Right atrium auricular region (tissue), 2 donors: ENCODE results near the gene ZNF3. TPM values are rescaled to one million over a fixed set of nuclear protein-coding genes. Genes with fewer than 3 reads are reported as not detected.

Experiments used
- DNase-seq: peaks from one replicate; pipeline ENCODE4 v3.0.0-alpha.2; 2019; ENCODE audit warnings: low spot score
- H3K27ac ChIP-seq, 2 donors: fragments of 200-600 bp; sonication (generic); 1 replicate in 1 of 2; 2 replicates in 1 of 2; pipeline ENCODE4 v1.5.1; 2016 to 2019
- H3K27me3 ChIP-seq, 2 donors: fragments of 200-600 bp; sonication (generic); one replicate each; pipeline versions ENCODE4 v1.5.1 to v1.6.0; 2017 to 2019
- H3K36me3 ChIP-seq: fragments of 200-600 bp; sonication (generic); one replicate; pipeline ENCODE4 v1.5.1; 2016
- H3K4me1 ChIP-seq, 2 donors: fragments of 200-600 bp; sonication (generic); one replicate each; pipeline versions ENCODE4 v1.5.1 to v1.6.0; 2017 to 2019
- H3K4me3 ChIP-seq, 2 donors: fragments of 200-600 bp; sonication (generic); 1 replicate in 1 of 2; 2 replicates in 1 of 2; pipeline ENCODE4 v1.5.1; 2017 to 2019; ENCODE audit warnings: mild to moderate bottlenecking in 1 of 2, moderate library complexity in 1 of 2
- H3K9me3 ChIP-seq, 2 donors: fragments of 200-600 bp; sonication (generic); one replicate each; pipeline ENCODE4 v1.5.1; 2019
- CTCF ChIP-seq, 2 donors: fragments of 200-600 bp; sonication (generic); IDR thresholded peaks; one replicate each; pipeline ENCODE4 v1.5.1; 2019; ENCODE audit warnings: antibody characterized with exemption in 2 of 2
- total RNA-seq, 2 donors: library from RNA; depleted of rRNA; stranded (reverse); fragments of >200 nt; gene quantifications; one replicate each; pipeline ENCODE4 v1.1.0, GENCODE V29; 2016

The ZNF3 gene
- total RNA-seq, 2 donors from 2014 or later, result 11.8 to 16.1 TPM

GRCh38 chr7:100111914-100112313 lies 30.4 kb upstream of the ZNF3 start:
- Histone ChIP-seq H3K27me3 (no peaks in the 10 kb centered on the region), H3K4me1 (no peaks in the 10 kb centered on the region), H3K36me3 (peaks cover 45% of the 10 kb centered on the region), H3K4me3 (no peak overlapping the region), H3K9me3 (no peaks in the 10 kb centered on the region), H3K27ac (no peak overlapping the region)
- DNase-seq, result no peak
- TF ChIP-seq CTCF (IDR thresholded peaks at IDR 0.05), result no peak

GRCh38 chr7:100111156-100111555 lies 29.6 kb upstream of the ZNF3 start:
- no peak for DNase-seq
- no peak for TF ChIP-seq CTCF (IDR thresholded peaks at IDR 0.05)

GRCh38 chr7:100109521-100110163 lies 28.1 kb upstream of the ZNF3 start:
- H3K27ac ChIP-seq, result no peak overlapping the region
- no peaks in the 10 kb centered on the region for H3K9me3 ChIP-seq
- TF ChIP-seq CTCF (IDR thresholded peaks at IDR 0.05), result no peak
- no peak for DNase-seq
- H3K27me3 ChIP-seq, result no peaks in the 10 kb centered on the region
- peaks cover 65% of the 10 kb centered on the region for H3K36me3 ChIP-seq
- H3K4me1 ChIP-seq, result no peaks in the 10 kb centered on the region
- no peak overlapping the region for H3K4me3 ChIP-seq

More at GRCh38 chr7:100111156-100111555, 29.6 kb upstream of the ZNF3 start:
- no peak overlapping the region for H3K27ac ChIP-seq
- H3K4me3 ChIP-seq, result no peak overlapping the region
- H3K9me3 ChIP-seq, result no peaks in the 10 kb centered on the region
- H3K27me3 ChIP-seq, result no peaks in the 10 kb centered on the region
- no peaks in the 10 kb centered on the region for H3K4me1 ChIP-seq
- peaks cover 51% of the 10 kb centered on the region for H3K36me3 ChIP-seq

GRCh38 chr7:100107890-100108289 lies 26.4 kb upstream of the ZNF3 start:
- H3K27me3 ChIP-seq, result no peaks in the 10 kb centered on the region
- DNase-seq, result no peak
- H3K4me3 ChIP-seq, result no peak overlapping the region
- H3K27ac ChIP-seq, result no peak overlapping the region
- TF ChIP-seq CTCF (IDR thresholded peaks at IDR 0.05), result no peak
- H3K4me1 ChIP-seq, result no peaks in the 10 kb centered on the region
- peaks cover 65% of the 10 kb centered on the region for H3K36me3 ChIP-seq
- no peaks in the 10 kb centered on the region for H3K9me3 ChIP-seq

GRCh38 chr7:100107125-100107737 lies 25.7 kb upstream of the ZNF3 start:
- no peak overlapping the region for H3K4me3 ChIP-seq
- peaks cover 0 to 5% of the 10 kb centered on the region in 2 donors for H3K4me1 ChIP-seq
- no peaks in the 10 kb centered on the region for H3K9me3 ChIP-seq
- peaks cover 58% of the 10 kb centered on the region for H3K36me3 ChIP-seq
- no peak for TF ChIP-seq CTCF (IDR thresholded peaks at IDR 0.05)
- H3K27me3 ChIP-seq, result no peaks in the 10 kb centered on the region
- DNase-seq, result no peak
- no peak overlapping the region for H3K27ac ChIP-seq
